ENCODE data around the gene SPON2. TPM values are rescaled to one million over a fixed set of nuclear protein-coding genes. Genes with fewer than 3 reads are reported as not detected.

SPON2 gene
- polyA plus RNA-seq, 1 donor (not counting 4 experiments of a cell fraction or from before 2014, with no cell fraction given): 3.3 TPM

GRCh38 chr4:1168191-1169101 lies 3.9 kb downstream of the SPON2 start:
- H4K20me1 ChIP-seq (ENCODE audit: control insufficient read depth, extremely low read depth, insufficient read depth, low read length): peaks cover 2% of the 10 kb centered on the region
- H3K4me2 ChIP-seq (ENCODE audit: control insufficient read depth, extremely low read depth, insufficient read depth, low read depth, low read length): peak overlapping the region; percentile 88
- TF ChIP-seq, protein P1, sequence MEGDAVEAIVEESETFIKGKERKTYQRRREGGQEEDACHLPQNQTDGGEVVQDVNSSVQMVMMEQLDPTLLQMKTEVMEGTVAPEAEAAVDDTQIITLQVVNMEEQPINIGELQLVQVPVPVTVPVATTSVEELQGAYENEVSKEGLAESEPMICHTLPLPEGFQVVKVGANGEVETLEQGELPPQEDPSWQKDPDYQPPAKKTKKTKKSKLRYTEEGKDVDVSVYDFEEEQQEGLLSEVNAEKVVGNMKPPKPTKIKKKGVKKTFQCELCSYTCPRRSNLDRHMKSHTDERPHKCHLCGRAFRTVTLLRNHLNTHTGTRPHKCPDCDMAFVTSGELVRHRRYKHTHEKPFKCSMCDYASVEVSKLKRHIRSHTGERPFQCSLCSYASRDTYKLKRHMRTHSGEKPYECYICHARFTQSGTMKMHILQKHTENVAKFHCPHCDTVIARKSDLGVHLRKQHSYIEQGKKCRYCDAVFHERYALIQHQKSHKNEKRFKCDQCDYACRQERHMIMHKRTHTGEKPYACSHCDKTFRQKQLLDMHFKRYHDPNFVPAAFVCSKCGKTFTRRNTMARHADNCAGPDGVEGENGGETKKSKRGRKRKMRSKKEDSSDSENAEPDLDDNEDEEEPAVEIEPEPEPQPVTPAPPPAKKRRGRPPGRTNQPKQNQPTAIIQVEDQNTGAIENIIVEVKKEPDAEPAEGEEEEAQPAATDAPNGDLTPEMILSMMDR (optimal IDR thresholded peaks at IDR 0.05 in 1 of 3, IDR thresholded peaks at IDR 0.05 in 1 of 3, conservative IDR thresholded peaks at IDR 0.05 in 1 of 3; ENCODE audit: extremely low read depth in 1 of 3, insufficient read depth in 2 of 3, low read length in 3 of 3): no peak
- TF ChIP-seq EZH2 (IDR thresholded peaks at IDR 0.05; ENCODE audit: low read length): no peak
- no peak overlapping the region for H3K4me3 ChIP-seq (ENCODE audit: control insufficient read depth in 2 of 3, extremely low read depth in 1 of 3, insufficient read depth in 2 of 3, low read depth in 1 of 3, low read length in 3 of 3)
- FAIRE-seq (no peak), DNase-seq (ENCODE audit: low read depth, low spot score) (no peak)
- peaks cover 62% of the 10 kb centered on the region for H3K27me3 ChIP-seq (ENCODE audit: control insufficient read depth, extremely low read depth, insufficient read depth, low read length)
- peaks cover 6% of the 10 kb centered on the region for H3K4me1 ChIP-seq (ENCODE audit: control insufficient read depth, extremely low read depth, insufficient read depth, low read length)
- no peaks in the 10 kb centered on the region for H3K9me3 ChIP-seq (ENCODE audit: control insufficient read depth, low read depth, low read length)
- H3K36me3 ChIP-seq (ENCODE audit: control insufficient read depth in 2 of 2, extremely low read depth in 1 of 2, insufficient read depth in 2 of 2, low read length in 2 of 2): no peaks in the 10 kb centered on the region
- H3K9ac ChIP-seq (ENCODE audit: control insufficient read depth, extremely low read depth, insufficient read depth, low read length): no peak overlapping the region
- no peaks in the 10 kb centered on the region for H3K9me1 ChIP-seq (ENCODE audit: control insufficient read depth, extremely low read depth, insufficient read depth, low read length)
- H2AFZ ChIP-seq (ENCODE audit: control insufficient read depth, low read length): no peak overlapping the region
- H3K79me2 ChIP-seq (ENCODE audit: control insufficient read depth, insufficient read depth, low read length): no peaks in the 10 kb centered on the region
- dilution Hi-C loops (cut with MboI; ENCODE audit: extremely low pct_ligation_motif_present, low sequenced_read_pairs): no loop called here
- no peak overlapping the region for H3K27ac ChIP-seq (ENCODE audit: control insufficient read depth, insufficient read depth, low read length)

- dilution Hi-C loops (cut with MboI; ENCODE audit: extremely low pct_ligation_motif_present, low sequenced_read_pairs): no loop called here
- TF ChIP-seq, protein P1 (optimal IDR thresholded peaks at IDR 0.05 in 1 of 3, IDR thresholded peaks at IDR 0.05 in 1 of 3, conservative IDR thresholded peaks at IDR 0.05 in 1 of 3; ENCODE audit: extremely low read depth in 1 of 3, insufficient read depth in 2 of 3, low read length in 3 of 3): peak in 2 of 3 experiments; percentile 72 to 96
- no peak for TF ChIP-seq EZH2 (IDR thresholded peaks at IDR 0.05; ENCODE audit: low read length)
- FAIRE-seq: peak; percentile 48
- Histone ChIP-seq H3K9me1 (ENCODE audit: control insufficient read depth, extremely low read depth, insufficient read depth, low read length) (no peaks in the 10 kb centered on the region), H3K4me1 (ENCODE audit: control insufficient read depth, extremely low read depth, insufficient read depth, low read length) (peaks cover 5% of the 10 kb centered on the region), H3K4me3 (ENCODE audit: control insufficient read depth in 2 of 3, extremely low read depth in 1 of 3, insufficient read depth in 2 of 3, low read depth in 1 of 3, low read length in 3 of 3) (peak overlapping the region; percentile 58 to 65 (median 60)), H3K79me2 (ENCODE audit: control insufficient read depth, insufficient read depth, low read length) (no peaks in the 10 kb centered on the region), H2AFZ (ENCODE audit: control insufficient read depth, low read length) (peak overlapping the region; percentile 71), H3K9ac (ENCODE audit: control insufficient read depth, extremely low read depth, insufficient read depth, low read length) (peak overlapping the region; percentile 52), H3K9me3 (ENCODE audit: control insufficient read depth, low read depth, low read length) (no peaks in the 10 kb centered on the region), H4K20me1 (ENCODE audit: control insufficient read depth, extremely low read depth, insufficient read depth, low read length) (peaks cover 2% of the 10 kb centered on the region), H3K27me3 (ENCODE audit: control insufficient read depth, extremely low read depth, insufficient read depth, low read length) (peaks cover 53% of the 10 kb centered on the region), H3K36me3 (ENCODE audit: control insufficient read depth in 2 of 2, extremely low read depth in 1 of 2, insufficient read depth in 2 of 2, low read length in 2 of 2) (no peaks in the 10 kb centered on the region), H3K27ac (ENCODE audit: control insufficient read depth, insufficient read depth, low read length) (no peak overlapping the region), H3K4me2 (ENCODE audit: control insufficient read depth, extremely low read depth, insufficient read depth, low read depth, low read length) (peak overlapping the region; percentile 88)
- DNase-seq (ENCODE audit: low read depth, low spot score): peak; percentile 41
These were observed 5.0 kb downstream of the SPON2 start for GRCh38 chr4:1167244-1167949.

All from keratinocyte (primary cell).